Measurements from ENCODE around the gene FBXW9.

- TF ChIP-seq CTCF (IDR thresholded peaks at IDR 0.05; ENCODE audit: borderline replicate concordance, extremely low read depth, low read length, poor library complexity, severe bottlenecking), result no peak
- TF ChIP-seq EZH2 (IDR thresholded peaks at IDR 0.05; ENCODE audit: borderline replicate concordance, low read depth, low read length, severe bottlenecking), result no peak
These were observed 3.5 kb downstream of the FBXW9 start for GRCh38 chr19:12692960-12693359.
